ENCODE results near the gene CNTROB.
"Not testable (repeated sequence)": the region's sequence is repeated elsewhere in the genome, so short reads cannot be mapped to it uniquely, and the experiment has no call there.

CNTROB gene

GRCh38 chr17:7950578-7950977 lies 18.6 kb downstream of the CNTROB start:
- no peak for TF ChIP-seq CTCF (IDR thresholded peaks at IDR 0.05)
- Histone ChIP-seq H2AFZ (no peak overlapping the region), H3K9me3 (ENCODE audit: control insufficient read depth, low read length) (no peaks in the 10 kb centered on the region), H3K36me3 (ENCODE audit: control insufficient read depth, insufficient read depth, low read length) (no peaks in the 10 kb centered on the region), H3K4me2 (ENCODE audit: low read length) (no peak overlapping the region), H3K27me3 (ENCODE audit: control insufficient read depth, insufficient read depth, low read length) (no peaks in the 10 kb centered on the region), H3K4me3 (ENCODE audit: low read depth, low read length) (no peak overlapping the region), H3K9ac (no peak overlapping the region), H3K4me1 (no peaks in the 10 kb centered on the region), H3K27ac (no peak overlapping the region), H3K79me2 (no peaks in the 10 kb centered on the region)

GRCh38 chr17:7951143-7951792 lies 19.3 kb downstream of the CNTROB start:
- Histone ChIP-seq H3K9me3 (ENCODE audit: control insufficient read depth, low read length) (no peaks in the 10 kb centered on the region), H3K9ac (no peak overlapping the region), H2AFZ (no peak overlapping the region), H3K27me3 (ENCODE audit: control insufficient read depth, insufficient read depth, low read length) (no peaks in the 10 kb centered on the region), H3K27ac (no peak overlapping the region), H3K4me1 (no peaks in the 10 kb centered on the region), H3K79me2 (no peaks in the 10 kb centered on the region), H3K36me3 (ENCODE audit: control insufficient read depth, insufficient read depth, low read length) (no peaks in the 10 kb centered on the region), H3K4me3 (ENCODE audit: low read depth, low read length) (no peak overlapping the region), H3K4me2 (ENCODE audit: low read length) (no peak overlapping the region)
- TF ChIP-seq CTCF (IDR thresholded peaks at IDR 0.05): no peak

GRCh38 chr17:7953266-7953665 lies 21.3 kb downstream of the CNTROB start:
- not testable (repeated sequence) for H3K36me3 ChIP-seq (ENCODE audit: control insufficient read depth, insufficient read depth, low read length); H3K79me2 ChIP-seq; H3K4me2 ChIP-seq (ENCODE audit: low read length); H3K27me3 ChIP-seq (ENCODE audit: control insufficient read depth, insufficient read depth, low read length); H3K27ac ChIP-seq; H3K9me3 ChIP-seq (ENCODE audit: control insufficient read depth, low read length); H2AFZ ChIP-seq; H3K4me3 ChIP-seq (ENCODE audit: low read depth, low read length); H3K4me1 ChIP-seq; H3K9ac ChIP-seq

- H3K4me3 ChIP-seq (ENCODE audit: low read depth, low read length): no peak overlapping the region
- H3K27ac ChIP-seq: no peak overlapping the region
- no peak for TF ChIP-seq CTCF (IDR thresholded peaks at IDR 0.05)
These were observed 23.6 kb downstream of the CNTROB start for GRCh38 chr17:7955414-7956227.

GRCh38 chr17:7956228-7956965 lies 24.4 kb downstream of the CNTROB start:
- H3K4me1 ChIP-seq: no peaks in the 10 kb centered on the region
- no peaks in the 10 kb centered on the region for H3K9me3 ChIP-seq (ENCODE audit: control insufficient read depth, low read length)
- no peak overlapping the region for H3K4me2 ChIP-seq (ENCODE audit: low read length)
- no peaks in the 10 kb centered on the region for H3K27me3 ChIP-seq (ENCODE audit: control insufficient read depth, insufficient read depth, low read length)
- no peak overlapping the region for H2AFZ ChIP-seq
- no peaks in the 10 kb centered on the region for H3K79me2 ChIP-seq
- H3K4me3 ChIP-seq (ENCODE audit: low read depth, low read length): no peak overlapping the region
- no peaks in the 10 kb centered on the region for H3K36me3 ChIP-seq (ENCODE audit: control insufficient read depth, insufficient read depth, low read length)
- H3K27ac ChIP-seq: no peak overlapping the region
- no peak overlapping the region for H3K9ac ChIP-seq
- no peak for TF ChIP-seq CTCF (IDR thresholded peaks at IDR 0.05)

More at GRCh38 chr17:7955414-7956227, 23.6 kb downstream of the CNTROB start:
- Histone ChIP-seq H3K27me3 (ENCODE audit: control insufficient read depth, insufficient read depth, low read length) (no peaks in the 10 kb centered on the region), H3K36me3 (ENCODE audit: control insufficient read depth, insufficient read depth, low read length) (no peaks in the 10 kb centered on the region), H3K9me3 (ENCODE audit: control insufficient read depth, low read length) (no peaks in the 10 kb centered on the region), H2AFZ (no peak overlapping the region), H3K4me1 (no peaks in the 10 kb centered on the region), H3K4me2 (ENCODE audit: low read length) (no peak overlapping the region), H3K79me2 (no peaks in the 10 kb centered on the region), H3K9ac (no peak overlapping the region)

All from parathyroid adenoma (tissue), 2 donors.